Activated B cell treated with CpG ODN at 0.5 μM for 24 hours (primary cell): ENCODE results near the gene ATF7IP. TPM values are rescaled to one million over a fixed set of nuclear protein-coding genes. Genes with fewer than 3 reads are reported as not detected.

ENCODE experiments used
- ATAC-seq: fragments of 200-7000 bp; cut with Tn5 transposase; one replicate; pipeline ENCODE4 v1.10.0; 2021; ENCODE audit warnings: low read depth, mild to moderate bottlenecking, moderate library complexity
- CTCF ChIA-PET: fragments of 350-600 bp; sonication (Branson Sonifier 250); formaldehyde crosslinking; loops from one replicate; lab custom pipeline; 2021; ENCODE audit warnings: antibody characterized with exemption; lab: Charles Lee
- POLR2A ChIA-PET: fragments of 350-600 bp; sonication (Branson Sonifier 250); formaldehyde crosslinking; loops from one replicate; lab custom pipeline; 2021; ENCODE audit warnings: antibody characterized with exemption; lab: Charles Lee
- DNase-seq: peaks from one replicate; pipeline ENCODE4 v3.0.0; 2022
- H3K27ac Mint-ChIP-seq: one replicate; pipeline ENCODE4 v1.8.0; 2020; ENCODE audit warnings: mixed read lengths
- H3K27me3 Mint-ChIP-seq: one replicate; pipeline ENCODE4 v1.8.0; 2021; ENCODE audit warnings: mixed read lengths
- H3K36me3 Mint-ChIP-seq: one replicate; pipeline ENCODE4 v1.8.0; 2021; ENCODE audit warnings: low read depth, mixed read lengths
- H3K4me1 Mint-ChIP-seq: one replicate; pipeline ENCODE4 v1.8.0; 2021; ENCODE audit warnings: mixed read lengths
- H3K4me3 Mint-ChIP-seq: one replicate; pipeline ENCODE4 v1.8.0; 2020; ENCODE audit warnings: mild to moderate bottlenecking, mixed read lengths
- H3K9me3 Mint-ChIP-seq: one replicate; pipeline ENCODE4 v1.8.0; 2020; ENCODE audit warnings: mixed read lengths
- CTCF ChIP-seq: fragments of 200-600 bp; IDR thresholded peaks from one replicate; pipeline ENCODE4 v1.8.0; 2022; ENCODE audit warnings: antibody characterized with exemption, mild to moderate bottlenecking
- intact Hi-C: fragments of 100-400 bp; cut with micrococcal nuclease; formaldehyde crosslinking; loops from one replicate; pipeline ENCODE4 v1.15.1; 2024
- total RNA-seq: library from RNA; stranded (reverse); gene quantifications from 2 replicates; pipeline ENCODE4 v1.2.3, GENCODE V29; 2022

Gene ATF7IP
- total RNA-seq, 1 donor from 2014 or later: 153 TPM

- no peak for TF ChIP-seq CTCF
- no peaks in the 10 kb centered on the region for H3K4me1 Mint-ChIP-seq
- ATAC-seq (no peak), DNase-seq (no peak)
- no peaks in the 10 kb centered on the region for H3K27me3 Mint-ChIP-seq
- no peak overlapping the region for H3K27ac Mint-ChIP-seq
- H3K4me3 Mint-ChIP-seq: no peak overlapping the region
- intact Hi-C loops: no loop called here
- no peaks in the 10 kb centered on the region for H3K9me3 Mint-ChIP-seq
- peaks cover 92% of the 10 kb centered on the region for H3K36me3 Mint-ChIP-seq
- POLR2A ChIA-PET: interaction anchor here (0.6 kb wide), 1 partner anchor 121 kb away, joined by 7 read pairs; no protein-coding TSS in a partner anchor
- CTCF ChIA-PET: no interaction called here
Observed at GRCh38 chr12:14482886-14483285, 117.4 kb downstream of the ATF7IP start.

GRCh38 chr12:14495326-14495725 is 129.8 kb downstream of the ATF7IP start:
- no peak overlapping the region for H3K27ac Mint-ChIP-seq
- no peaks in the 10 kb centered on the region for H3K4me1 Mint-ChIP-seq
- no peak for TF ChIP-seq CTCF
- ChIA-PET CTCF (no interaction called here), POLR2A (no interaction called here)
- peaks cover 90% of the 10 kb centered on the region for H3K36me3 Mint-ChIP-seq
- intact Hi-C loops: no loop called here
- no peak for DNase-seq
- no peak overlapping the region for H3K4me3 Mint-ChIP-seq
- no peaks in the 10 kb centered on the region for H3K27me3 Mint-ChIP-seq
- H3K9me3 Mint-ChIP-seq: no peaks in the 10 kb centered on the region
- no peak for ATAC-seq

- TF ChIP-seq CTCF: no peak
- Mint-ChIP-seq H3K4me1 (no peaks in the 10 kb centered on the region), H3K27ac (no peak overlapping the region), H3K9me3 (no peaks in the 10 kb centered on the region), H3K4me3 (no peak overlapping the region), H3K36me3 (peaks cover 37% of the 10 kb centered on the region), H3K27me3 (no peaks in the 10 kb centered on the region)
- ChIA-PET POLR2A (interaction anchor here (0.6 to 0.7 kb wide), 2 partner anchors 111 to 264 kb away, joined by 3 to 4 read pairs; no protein-coding TSS in a partner anchor), CTCF (interaction anchor here (0.6 kb wide), 1 partner anchor 320 kb away, joined by 3 read pairs; no protein-coding TSS in a partner anchor)
- ATAC-seq (no peak), DNase-seq (no peak)
- intact Hi-C loops: no loop called here
Observed at GRCh38 chr12:14505626-14506596, 140.4 kb downstream of the ATF7IP start.

GRCh38 chr12:14510574-14510973 is 145.1 kb downstream of the ATF7IP start:
- no peaks in the 10 kb centered on the region for H3K27me3 Mint-ChIP-seq
- TF ChIP-seq CTCF: no peak

More at GRCh38 chr12:14510574-14510973, 145.1 kb downstream of the ATF7IP start:
- intact Hi-C loops: loop anchor here (2.0 kb wide), 1 partner anchor 272 kb away; no protein-coding TSS in a partner anchor
- peaks cover 2% of the 10 kb centered on the region for H3K36me3 Mint-ChIP-seq
- DNase-seq: no peak
- H3K27ac Mint-ChIP-seq: no peak overlapping the region
- H3K4me3 Mint-ChIP-seq: no peak overlapping the region
- POLR2A ChIA-PET: no interaction called here
- H3K9me3 Mint-ChIP-seq: no peaks in the 10 kb centered on the region
- ATAC-seq: no peak
- H3K4me1 Mint-ChIP-seq: no peaks in the 10 kb centered on the region
- CTCF ChIA-PET: no interaction called here
